Renal cortex interstitium (tissue), 11 donors: ENCODE measurements around the gene HP. TPM values are rescaled to one million over a fixed set of nuclear protein-coding genes. Genes with fewer than 3 reads are reported as not detected.
A peak's percentile ranks its signal among the peaks of the same experiment; 100 is the strongest.
"Not testable (repeated sequence)": the region's sequence is repeated elsewhere in the genome, so short reads cannot be mapped to it uniquely, and the experiment has no call there.

Experiments used
- DNase-seq, 11 donors: peaks; one replicate each; pipeline ENCODE4 v3.0.0-alpha.2; 2013; ENCODE audit warnings: low read depth in 9 of 11, low spot score in 4 of 11; ENCODE audit errors: extremely low read depth in 1 of 11
- polyA plus RNA-seq, 3 donors: library from polyadenylated mRNA; unstranded; fragments of 120-200 nt; gene quantifications; one replicate each; pipeline ENCODE4 v1.2.1, GENCODE V29; 2013; ENCODE audit not compliant: insufficient read length in 3 of 3

The HP gene
- polyA plus RNA-seq, 3 donors = 0.59 to 0.99 (median 0.85) TPM

GRCh38 chr16:72029567-72030271 lies 24.6 kb upstream of the HP start:
- no peak for DNase-seq

GRCh38 chr16:72033437-72033836 lies 20.9 kb upstream of the HP start:
- no peak for DNase-seq

- no peak for DNase-seq
Measured at GRCh38 chr16:72036098-72036497, 18.2 kb upstream of the HP start.

GRCh38 chr16:72042157-72042660 lies 12.1 kb upstream of the HP start:
- DNase-seq = peak in 8 of 11 donors; percentile 6 to 22 (median 16)

- no peak for DNase-seq
Measured at GRCh38 chr16:72043058-72043457, 11.2 kb upstream of the HP start.

- DNase-seq = no peak
Measured at GRCh38 chr16:72043539-72043938, 10.8 kb upstream of the HP start.

GRCh38 chr16:72044296-72044695 lies 10.0 kb upstream of the HP start:
- DNase-seq = no peak

GRCh38 chr16:72044825-72045359 lies 9.4 kb upstream of the HP start:
- DNase-seq = no peak

GRCh38 chr16:72049110-72049509 lies 5.2 kb upstream of the HP start:
- DNase-seq = no peak

GRCh38 chr16:72050769-72051464 lies 3.4 kb upstream of the HP start:
- no peak for DNase-seq

- DNase-seq = no peak
Measured at GRCh38 chr16:72051818-72052217, 2.5 kb upstream of the HP start.

GRCh38 chr16:72055911-72056310 lies 1.6 kb downstream of the HP start:
- no peak for DNase-seq

GRCh38 chr16:72057313-72057712 lies 3.0 kb downstream of the HP start:
- not testable (repeated sequence) for DNase-seq

- not testable (repeated sequence) for DNase-seq
Measured at GRCh38 chr16:72059060-72059459, 4.8 kb downstream of the HP start.

- DNase-seq = no peak
Measured at GRCh38 chr16:72060405-72060804, 6.1 kb downstream of the HP start.

GRCh38 chr16:72061564-72061963 lies 7.3 kb downstream of the HP start:
- no peak for DNase-seq

- no peak for DNase-seq
Measured at GRCh38 chr16:72064361-72064894, 10.1 kb downstream of the HP start.

- DNase-seq = peak in 5 of 11 donors; percentile 3 to 42 (median 22)
Measured at GRCh38 chr16:72066747-72067146, 12.4 kb downstream of the HP start.

- DNase-seq = no peak
Measured at GRCh38 chr16:72068930-72069329, 14.6 kb downstream of the HP start.
